H1 (cell line): ENCODE results near the gene CEP170. TPM values are rescaled to one million over a fixed set of nuclear protein-coding genes. Genes with fewer than 3 reads are reported as not detected.

ENCODE experiments used
- EZH2 ChIP-seq: fragments of 200-600 bp; sonication (generic); IDR thresholded peaks from 2 replicates; pipeline ENCODE4 v1.7.1; 2012; ENCODE audit warnings: low read depth, mild to moderate bottlenecking, moderate library complexity, low read length, inconsistent platforms; ENCODE audit not compliant: severe bottlenecking
- polyA plus RNA-seq, 7 experiments: library from polyadenylated mRNA; depleted of rRNA in 3 of 7; stranded (reverse) in 5 of 7; unstranded in 2 of 7; fragments of >200 nt in 5 of 7; fragments of 200-250 nt in 2 of 7; gene quantifications; 1 replicate in 5 of 7; 2 replicates in 1 of 7; 4 replicates in 1 of 7; pipeline versions ENCODE4 v1.2.1 to v1.2.3, GENCODE V29; 2011 to 2013; ENCODE audit warnings: missing spikeins in 2 of 7, mixed read lengths in 2 of 7
- total RNA-seq: library from RNA; stranded (reverse); fragmentation: NEBNext Ultra II Directional; extraction: Animal tissue kit (Norgen Biotek cat#: 25700); gene quantifications from 2 replicates; pipeline ENCODE4 v1.2.1, GENCODE V29; 2021

The CEP170 gene
- total and polyA plus RNA-seq, 2 of the 8 experiments (the other 6 are each of a cell fraction or from before 2014, with no cell fraction given), result 33.1 to 97.2 TPM

DNA sequence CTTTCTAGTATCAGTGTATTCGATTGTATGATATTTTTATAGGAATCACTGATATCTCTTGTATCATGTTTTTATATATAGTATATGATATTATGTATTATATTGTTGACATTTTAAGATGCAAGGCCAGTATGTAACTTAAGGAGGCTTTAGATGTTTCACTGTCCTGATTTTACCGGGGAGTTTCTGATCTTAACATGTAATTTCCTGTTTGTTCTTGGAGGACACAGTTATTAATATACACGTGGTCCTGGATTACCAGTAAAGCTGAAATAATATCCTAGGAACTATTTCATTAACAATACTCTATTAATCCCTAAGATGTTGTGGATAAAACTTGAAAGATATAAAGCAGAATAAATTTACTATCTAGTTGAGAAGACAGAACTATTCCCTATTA lies 20.2 kb upstream of the CEP170 start (continued):
- TF ChIP-seq EZH2, result no peak
